22Rv1 (cell line): ENCODE data around the gene TGFB1.
A peak's percentile ranks its signal among the peaks of the same experiment; 100 is the strongest.

Experiments
- H3K27ac ChIP-seq: fragments of 450-650 bp; 2 replicates; pipeline ENCODE4 v1.5.1; 2017
- ZFX ChIP-seq: fragments of 450-650 bp; IDR thresholded peaks from 2 replicates; pipeline ENCODE4 v1.6.1; 2017; ENCODE audit warnings: antibody characterized with exemption, borderline replicate concordance
- TF ChIP-seq, protein P1 (sequence below): fragments of 450-650 bp; IDR thresholded peaks from 2 replicates; pipeline ENCODE4 v1.5.1; 2017; ENCODE audit warnings: mild to moderate bottlenecking

TGFB1 gene

DNA sequence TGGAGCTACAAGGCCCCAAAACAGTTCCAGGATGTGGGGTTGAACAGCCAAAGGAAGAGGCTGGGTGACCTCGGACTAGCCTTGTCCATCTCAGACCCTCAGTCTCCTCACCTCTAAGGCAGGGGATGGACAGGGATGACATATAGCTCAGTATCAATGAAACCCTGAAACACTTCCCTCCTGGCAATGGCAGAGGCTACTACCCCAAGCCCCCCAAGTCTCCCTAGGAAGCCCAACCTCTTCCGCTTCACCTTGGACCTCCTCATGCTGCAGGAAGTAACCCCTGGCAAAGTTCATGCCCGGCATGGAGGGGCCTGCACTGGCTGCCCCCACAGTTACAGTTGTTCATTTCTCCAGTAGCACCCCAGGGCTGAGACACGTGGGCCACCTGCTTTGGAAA, 33.2 kb downstream of the TGFB1 start:
- no peak overlapping the region for H3K27ac ChIP-seq
- TF ChIP-seq, protein P1, sequence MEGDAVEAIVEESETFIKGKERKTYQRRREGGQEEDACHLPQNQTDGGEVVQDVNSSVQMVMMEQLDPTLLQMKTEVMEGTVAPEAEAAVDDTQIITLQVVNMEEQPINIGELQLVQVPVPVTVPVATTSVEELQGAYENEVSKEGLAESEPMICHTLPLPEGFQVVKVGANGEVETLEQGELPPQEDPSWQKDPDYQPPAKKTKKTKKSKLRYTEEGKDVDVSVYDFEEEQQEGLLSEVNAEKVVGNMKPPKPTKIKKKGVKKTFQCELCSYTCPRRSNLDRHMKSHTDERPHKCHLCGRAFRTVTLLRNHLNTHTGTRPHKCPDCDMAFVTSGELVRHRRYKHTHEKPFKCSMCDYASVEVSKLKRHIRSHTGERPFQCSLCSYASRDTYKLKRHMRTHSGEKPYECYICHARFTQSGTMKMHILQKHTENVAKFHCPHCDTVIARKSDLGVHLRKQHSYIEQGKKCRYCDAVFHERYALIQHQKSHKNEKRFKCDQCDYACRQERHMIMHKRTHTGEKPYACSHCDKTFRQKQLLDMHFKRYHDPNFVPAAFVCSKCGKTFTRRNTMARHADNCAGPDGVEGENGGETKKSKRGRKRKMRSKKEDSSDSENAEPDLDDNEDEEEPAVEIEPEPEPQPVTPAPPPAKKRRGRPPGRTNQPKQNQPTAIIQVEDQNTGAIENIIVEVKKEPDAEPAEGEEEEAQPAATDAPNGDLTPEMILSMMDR = no peak
- TF ChIP-seq ZFX = no peak

- TF ChIP-seq, protein P1 = no peak
- no peak for TF ChIP-seq ZFX
- no peak overlapping the region for H3K27ac ChIP-seq
Observed at GRCh38 chr19:41320185-41320518, 33.6 kb downstream of the TGFB1 start.

GRCh38 chr19:41319500-41320184, 34.1 kb downstream of the TGFB1 start:
- no peak overlapping the region for H3K27ac ChIP-seq
- TF ChIP-seq ZFX = no peak
- TF ChIP-seq, protein P1 = no peak

DNA sequence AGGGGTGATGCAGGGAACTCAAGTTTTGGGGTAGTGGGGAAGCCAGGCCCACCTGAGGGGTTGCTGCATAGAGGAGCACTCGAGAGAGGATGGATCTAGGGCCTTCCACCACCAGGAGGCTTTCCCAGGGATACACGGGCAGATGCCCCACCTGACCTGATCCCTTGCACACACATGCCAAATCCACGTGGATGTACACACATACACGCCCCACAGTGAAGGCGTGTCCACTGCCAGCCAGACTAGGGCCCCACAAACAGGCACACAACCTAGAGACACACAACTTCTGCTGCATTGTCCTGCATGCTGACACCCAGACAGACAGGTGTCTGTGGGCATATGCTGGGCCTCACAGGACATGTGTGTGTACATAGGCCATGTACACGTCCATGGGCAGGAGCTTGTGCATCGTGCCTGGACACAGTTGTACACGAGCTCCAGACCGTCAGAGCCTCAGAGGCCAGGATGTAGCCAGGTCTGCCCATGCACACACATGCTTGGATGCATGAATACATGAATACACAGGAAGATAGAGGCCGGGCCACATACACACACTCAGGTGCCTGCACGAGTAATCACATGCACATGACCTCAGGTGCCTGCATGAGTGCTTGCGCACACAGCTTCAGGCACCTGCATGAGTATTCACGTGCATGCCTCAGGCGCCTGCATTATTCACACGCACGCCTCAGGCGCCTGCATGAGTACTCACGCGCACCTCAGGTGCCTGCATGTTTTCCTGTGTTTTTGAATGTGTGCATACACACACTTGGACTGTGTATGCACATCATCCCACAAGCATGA, 34.8 kb downstream of the TGFB1 start:
- TF ChIP-seq ZFX = no peak
- TF ChIP-seq, protein P1 = no peak
- H3K27ac ChIP-seq = no peak overlapping the region

DNA sequence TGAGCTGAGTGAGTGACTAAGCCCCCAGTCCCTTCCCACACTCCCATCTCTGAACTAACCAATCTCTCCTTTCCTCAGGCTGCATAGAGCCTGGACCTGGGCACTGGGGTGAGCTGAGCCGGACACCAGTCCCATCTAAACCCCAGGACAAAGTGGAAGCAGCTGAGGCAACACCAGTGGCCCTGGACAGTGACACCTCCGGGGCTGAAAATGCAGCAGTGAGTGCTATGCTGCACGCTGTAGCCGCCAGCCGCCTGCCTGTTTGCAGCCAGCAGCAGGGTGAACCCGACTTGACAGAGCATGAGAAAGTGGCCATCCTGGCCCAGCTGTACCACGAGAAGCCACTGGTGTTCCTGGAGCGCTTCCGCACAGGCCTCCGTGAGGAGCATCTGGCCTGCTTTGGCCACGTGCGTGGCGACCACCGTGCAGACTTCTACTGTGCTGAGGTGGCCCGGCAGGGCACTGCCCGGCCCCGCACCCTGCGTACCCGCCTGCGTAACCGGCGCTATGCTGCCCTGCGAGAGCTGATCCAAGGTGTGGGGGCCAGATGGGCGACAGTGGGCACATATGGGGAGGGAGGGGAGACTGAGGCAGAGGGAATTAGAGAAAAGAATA, 37.3 kb downstream of the TGFB1 start:
- H3K27ac ChIP-seq = no peak overlapping the region
- TF ChIP-seq, protein P1 = no peak
- no peak for TF ChIP-seq ZFX

GRCh38 chr19:41311613-41312012, 42.1 kb downstream of the TGFB1 start:
- TF ChIP-seq ZFX = no peak
- TF ChIP-seq, protein P1 = no peak
- H3K27ac ChIP-seq = no peak overlapping the region

DNA sequence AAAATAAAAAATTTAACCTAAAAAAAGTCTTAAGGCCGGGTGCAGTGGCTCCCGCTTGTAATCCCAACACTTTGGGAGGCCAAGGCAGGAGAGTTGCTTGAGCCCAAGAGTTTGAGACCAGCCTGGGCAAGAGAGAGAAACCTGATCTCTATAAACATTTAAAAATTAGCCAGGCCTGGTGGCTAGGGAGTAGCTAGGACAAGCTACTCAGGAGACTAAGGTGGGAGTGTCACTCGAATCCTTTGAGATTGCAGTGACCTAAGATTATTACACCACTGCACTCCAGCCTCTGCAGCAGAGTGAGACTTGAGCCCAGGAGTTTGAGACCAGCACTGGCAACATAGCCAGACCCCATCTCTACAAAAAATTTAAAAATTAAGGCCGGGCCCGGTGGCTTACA, 42.6 kb downstream of the TGFB1 start:
- peak overlapping the region; percentile 89 for H3K27ac ChIP-seq
- no peak for TF ChIP-seq ZFX
- TF ChIP-seq, protein P1 = no peak
